ENCODE results near the gene CHM. TPM values are rescaled to one million over a fixed set of nuclear protein-coding genes. Genes with fewer than 3 reads are reported as not detected.

CHM gene
- total and polyA plus RNA-seq, 10 of the 15 experiments (the other 5 are each of a cell fraction or from before 2014, with no cell fraction given): 4.8 to 19.0 (median 8.0) TPM

DNA sequence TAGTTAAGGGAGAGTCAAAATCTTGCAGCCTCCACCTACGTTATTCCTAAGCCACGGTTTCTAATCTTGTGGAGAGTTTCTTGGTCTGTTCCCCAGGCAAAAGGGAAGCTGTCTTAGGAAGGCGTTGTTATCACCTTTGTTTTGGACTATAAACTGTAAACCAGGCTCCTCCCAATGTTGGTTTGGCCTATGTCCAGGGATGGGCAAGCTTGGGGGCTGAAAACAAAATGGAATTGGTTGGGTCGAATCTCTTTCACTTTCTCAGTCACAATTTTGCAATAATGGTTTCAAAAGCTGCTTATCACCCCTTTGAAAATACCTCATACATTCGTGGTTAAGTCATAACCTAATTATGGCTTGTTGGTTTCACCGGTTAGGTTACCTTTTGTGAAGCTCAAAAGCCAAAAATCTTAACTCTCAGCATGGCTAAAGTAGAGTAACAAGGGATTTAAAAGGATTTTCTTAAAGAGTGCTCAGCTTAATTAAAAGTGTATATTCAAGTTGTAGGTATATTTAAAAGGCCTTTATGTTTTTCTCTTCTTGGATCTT is 232.1 kb downstream of the CHM start:
- no peak for FAIRE-seq
- H4K20me1 ChIP-seq (ENCODE audit: control insufficient read depth, insufficient read depth): no peaks in the 10 kb centered on the region
- no peaks in the 10 kb centered on the region for H3K27me3 ChIP-seq (replicated peaks in 1 of 2; ENCODE audit: control insufficient read depth in 2 of 2, insufficient read depth in 2 of 2, low read length in 1 of 2)
- no peaks in the 10 kb centered on the region for H3K9me3 ChIP-seq (replicated peaks; ENCODE audit: control insufficient read depth, insufficient read depth, low read length)
- intact Hi-C loops (cut with micrococcal nuclease; ENCODE audit: unreplicated experiment) (no loop called here), in situ Hi-C loops (cut with MboI) (no loop called here)
- ChIA-PET CTCF (no interaction called here), SMC1A (ENCODE audit: uncharacterized antibody, unreplicated experiment) (no interaction called here), POLR2A (no interaction called here), RAD21 (ENCODE audit: unreplicated experiment) (no interaction called here)
- H3K4me2 ChIP-seq (ENCODE audit: control insufficient read depth, insufficient read depth): no peak overlapping the region
- BruUV-seq (replicated peaks): no TSS peak
- no peak overlapping the region for H3K4me3 ChIP-seq
- no peak overlapping the region for H2AFZ ChIP-seq (ENCODE audit: control insufficient read depth, low read depth, low read length)
- DNase-seq (ENCODE audit: low read depth, low spot score): no peak
- WGBS (ENCODE audit: insufficient coverage, insufficient replicate concordance, low lambda C conversion rate, missing lambda C conversion rate): under 1% methylated on average over 6 of the region's 6 CpGs
- H3K27ac ChIP-seq (ENCODE audit: control insufficient read depth, insufficient read depth): no peak overlapping the region
- no peak for ATAC-seq
- H3K36me3 ChIP-seq (ENCODE audit: control insufficient read depth in 2 of 2, insufficient read depth in 2 of 2, low read length in 1 of 2): no peaks in the 10 kb centered on the region
- no peaks in the 10 kb centered on the region for H3K4me1 ChIP-seq (ENCODE audit: control insufficient read depth, insufficient read depth, low read length)
- no peaks in the 10 kb centered on the region for H3K79me2 ChIP-seq (ENCODE audit: control insufficient read depth, insufficient read depth, low read length)
- H3K9ac ChIP-seq (ENCODE audit: control insufficient read depth, insufficient read depth, low read length): no peak overlapping the region
- TF ChIP-seq CHD4 (IDR thresholded peaks at IDR 0.05): no peak
- no peak for TF ChIP-seq NFYB (IDR thresholded peaks at IDR 0.05; ENCODE audit: insufficient read depth, low read depth, low read length)
- TF ChIP-seq BMI1 (IDR thresholded peaks at IDR 0.05; ENCODE audit: borderline replicate concordance): no peak
- no peak for TF ChIP-seq YBX1 (IDR thresholded peaks at IDR 0.05)
- TF ChIP-seq SREBF2 (IDR thresholded peaks at IDR 0.05; ENCODE audit: low read length): no peak
- no peak for TF ChIP-seq SMAD5 (IDR thresholded peaks at IDR 0.05; ENCODE audit: low read depth)
- TF ChIP-seq IKZF2 (IDR thresholded peaks at IDR 0.05): no peak
- no peak for TF ChIP-seq RELA (IDR thresholded peaks at IDR 0.05; ENCODE audit: borderline replicate concordance, partially characterized antibody)
- TF ChIP-seq KDM1A (IDR thresholded peaks at IDR 0.05; ENCODE audit: borderline replicate concordance): no peak
- TF ChIP-seq WRNIP1 (IDR thresholded peaks at IDR 0.05; ENCODE audit: borderline replicate concordance, low read depth, low read length): no peak
- TF ChIP-seq ATF7 (IDR thresholded peaks at IDR 0.05; ENCODE audit: low read depth): no peak
- no peak for TF ChIP-seq KAT2A (conservative IDR thresholded peaks at IDR 0.05; ENCODE audit: control insufficient read depth, low read depth, low read length)
- TF ChIP-seq, protein P1, sequence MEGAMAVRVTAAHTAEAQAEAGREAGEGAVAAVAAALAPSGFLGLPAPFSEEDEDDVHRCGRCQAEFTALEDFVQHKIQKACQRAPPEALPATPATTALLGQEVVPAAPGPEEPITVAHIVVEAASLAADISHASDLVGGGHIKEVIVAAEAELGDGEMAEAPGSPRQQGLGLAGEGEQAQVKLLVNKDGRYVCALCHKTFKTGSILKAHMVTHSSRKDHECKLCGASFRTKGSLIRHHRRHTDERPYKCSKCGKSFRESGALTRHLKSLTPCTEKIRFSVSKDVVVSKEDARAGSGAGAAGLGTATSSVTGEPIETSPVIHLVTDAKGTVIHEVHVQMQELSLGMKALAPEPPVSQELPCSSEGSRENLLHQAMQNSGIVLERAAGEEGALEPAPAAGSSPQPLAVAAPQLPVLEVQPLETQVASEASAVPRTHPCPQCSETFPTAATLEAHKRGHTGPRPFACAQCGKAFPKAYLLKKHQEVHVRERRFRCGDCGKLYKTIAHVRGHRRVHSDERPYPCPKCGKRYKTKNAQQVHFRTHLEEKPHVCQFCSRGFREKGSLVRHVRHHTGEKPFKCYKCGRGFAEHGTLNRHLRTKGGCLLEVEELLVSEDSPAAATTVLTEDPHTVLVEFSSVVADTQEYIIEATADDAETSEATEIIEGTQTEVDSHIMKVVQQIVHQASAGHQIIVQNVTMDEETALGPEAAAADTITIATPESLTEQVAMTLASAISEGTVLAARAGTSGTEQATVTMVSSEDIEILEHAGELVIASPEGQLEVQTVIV (IDR thresholded peaks at IDR 0.05; ENCODE audit: borderline replicate concordance, partially characterized antibody): no peak
- no peak for TF ChIP-seq STAT3 (IDR thresholded peaks at IDR 0.05; ENCODE audit: low read depth, low read length)
- TF ChIP-seq TCF7 (IDR thresholded peaks at IDR 0.05; ENCODE audit: borderline replicate concordance): no peak
- TF ChIP-seq RCOR1 (conservative IDR thresholded peaks at IDR 0.05; ENCODE audit: low read depth, low read length): no peak
- no peak for TF ChIP-seq BRCA1 (IDR thresholded peaks at IDR 0.05; ENCODE audit: low read depth, low read length)
- TF ChIP-seq, protein P2, sequence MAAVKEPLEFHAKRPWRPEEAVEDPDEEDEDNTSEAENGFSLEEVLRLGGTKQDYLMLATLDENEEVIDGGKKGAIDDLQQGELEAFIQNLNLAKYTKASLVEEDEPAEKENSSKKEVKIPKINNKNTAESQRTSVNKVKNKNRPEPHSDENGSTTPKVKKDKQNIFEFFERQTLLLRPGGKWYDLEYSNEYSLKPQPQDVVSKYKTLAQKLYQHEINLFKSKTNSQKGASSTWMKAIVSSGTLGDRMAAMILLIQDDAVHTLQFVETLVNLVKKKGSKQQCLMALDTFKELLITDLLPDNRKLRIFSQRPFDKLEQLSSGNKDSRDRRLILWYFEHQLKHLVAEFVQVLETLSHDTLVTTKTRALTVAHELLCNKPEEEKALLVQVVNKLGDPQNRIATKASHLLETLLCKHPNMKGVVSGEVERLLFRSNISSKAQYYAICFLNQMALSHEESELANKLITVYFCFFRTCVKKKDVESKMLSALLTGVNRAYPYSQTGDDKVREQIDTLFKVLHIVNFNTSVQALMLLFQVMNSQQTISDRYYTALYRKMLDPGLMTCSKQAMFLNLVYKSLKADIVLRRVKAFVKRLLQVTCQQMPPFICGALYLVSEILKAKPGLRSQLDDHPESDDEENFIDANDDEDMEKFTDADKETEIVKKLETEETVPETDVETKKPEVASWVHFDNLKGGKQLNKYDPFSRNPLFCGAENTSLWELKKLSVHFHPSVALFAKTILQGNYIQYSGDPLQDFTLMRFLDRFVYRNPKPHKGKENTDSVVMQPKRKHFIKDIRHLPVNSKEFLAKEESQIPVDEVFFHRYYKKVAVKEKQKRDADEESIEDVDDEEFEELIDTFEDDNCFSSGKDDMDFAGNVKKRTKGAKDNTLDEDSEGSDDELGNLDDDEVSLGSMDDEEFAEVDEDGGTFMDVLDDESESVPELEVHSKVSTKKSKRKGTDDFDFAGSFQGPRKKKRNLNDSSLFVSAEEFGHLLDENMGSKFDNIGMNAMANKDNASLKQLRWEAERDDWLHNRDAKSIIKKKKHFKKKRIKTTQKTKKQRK (IDR thresholded peaks at IDR 0.05; ENCODE audit: low read depth, low read length): no peak
- TF ChIP-seq, protein P3, sequence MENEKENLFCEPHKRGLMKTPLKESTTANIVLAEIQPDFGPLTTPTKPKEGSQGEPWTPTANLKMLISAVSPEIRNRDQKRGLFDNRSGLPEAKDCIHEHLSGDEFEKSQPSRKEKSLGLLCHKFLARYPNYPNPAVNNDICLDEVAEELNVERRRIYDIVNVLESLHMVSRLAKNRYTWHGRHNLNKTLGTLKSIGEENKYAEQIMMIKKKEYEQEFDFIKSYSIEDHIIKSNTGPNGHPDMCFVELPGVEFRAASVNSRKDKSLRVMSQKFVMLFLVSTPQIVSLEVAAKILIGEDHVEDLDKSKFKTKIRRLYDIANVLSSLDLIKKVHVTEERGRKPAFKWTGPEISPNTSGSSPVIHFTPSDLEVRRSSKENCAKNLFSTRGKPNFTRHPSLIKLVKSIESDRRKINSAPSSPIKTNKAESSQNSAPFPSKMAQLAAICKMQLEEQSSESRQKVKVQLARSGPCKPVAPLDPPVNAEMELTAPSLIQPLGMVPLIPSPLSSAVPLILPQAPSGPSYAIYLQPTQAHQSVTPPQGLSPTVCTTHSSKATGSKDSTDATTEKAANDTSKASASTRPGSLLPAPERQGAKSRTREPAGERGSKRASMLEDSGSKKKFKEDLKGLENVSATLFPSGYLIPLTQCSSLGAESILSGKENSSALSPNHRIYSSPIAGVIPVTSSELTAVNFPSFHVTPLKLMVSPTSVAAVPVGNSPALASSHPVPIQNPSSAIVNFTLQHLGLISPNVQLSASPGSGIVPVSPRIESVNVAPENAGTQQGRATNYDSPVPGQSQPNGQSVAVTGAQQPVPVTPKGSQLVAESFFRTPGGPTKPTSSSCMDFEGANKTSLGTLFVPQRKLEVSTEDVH (IDR thresholded peaks at IDR 0.05; ENCODE audit: low read depth, partially characterized antibody): no peak
